ENCODE measurements around the gene TBL1X.

DNA sequence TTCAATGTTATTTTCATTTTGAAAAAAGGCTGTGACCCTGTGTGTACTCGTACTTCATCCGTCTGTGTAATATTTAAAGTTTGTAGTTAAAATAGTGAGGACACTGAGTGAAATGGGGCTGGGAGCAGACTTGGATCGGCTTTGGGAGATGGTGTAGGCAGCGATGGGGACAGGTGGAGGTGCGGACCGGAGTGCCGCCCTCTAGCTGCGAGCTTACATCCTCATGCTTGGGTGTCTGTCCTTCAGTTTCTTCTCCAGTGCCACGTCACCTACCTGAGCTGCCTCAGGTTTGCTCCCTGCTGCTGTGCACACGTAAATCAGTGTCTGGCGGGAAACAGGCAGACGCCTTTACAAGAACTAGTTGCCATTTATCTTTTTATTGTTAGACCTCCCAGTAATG, 154.7 kb downstream of the TBL1X start:
- TF ChIP-seq, protein P1, sequence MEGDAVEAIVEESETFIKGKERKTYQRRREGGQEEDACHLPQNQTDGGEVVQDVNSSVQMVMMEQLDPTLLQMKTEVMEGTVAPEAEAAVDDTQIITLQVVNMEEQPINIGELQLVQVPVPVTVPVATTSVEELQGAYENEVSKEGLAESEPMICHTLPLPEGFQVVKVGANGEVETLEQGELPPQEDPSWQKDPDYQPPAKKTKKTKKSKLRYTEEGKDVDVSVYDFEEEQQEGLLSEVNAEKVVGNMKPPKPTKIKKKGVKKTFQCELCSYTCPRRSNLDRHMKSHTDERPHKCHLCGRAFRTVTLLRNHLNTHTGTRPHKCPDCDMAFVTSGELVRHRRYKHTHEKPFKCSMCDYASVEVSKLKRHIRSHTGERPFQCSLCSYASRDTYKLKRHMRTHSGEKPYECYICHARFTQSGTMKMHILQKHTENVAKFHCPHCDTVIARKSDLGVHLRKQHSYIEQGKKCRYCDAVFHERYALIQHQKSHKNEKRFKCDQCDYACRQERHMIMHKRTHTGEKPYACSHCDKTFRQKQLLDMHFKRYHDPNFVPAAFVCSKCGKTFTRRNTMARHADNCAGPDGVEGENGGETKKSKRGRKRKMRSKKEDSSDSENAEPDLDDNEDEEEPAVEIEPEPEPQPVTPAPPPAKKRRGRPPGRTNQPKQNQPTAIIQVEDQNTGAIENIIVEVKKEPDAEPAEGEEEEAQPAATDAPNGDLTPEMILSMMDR (conservative IDR thresholded peaks at IDR 0.05; ENCODE audit: low read depth, low read length) = no peak
- no peak for TF ChIP-seq EZH2 (IDR thresholded peaks at IDR 0.05; ENCODE audit: low read length, unreplicated experiment)
